IPS-11a (cell line): ENCODE results near the gene TCIRG1.
"Not testable (repeated sequence)": the region's sequence is repeated elsewhere in the genome, so short reads cannot be mapped to it uniquely, and the experiment has no call there.

Experiments
- H3K4me3 ChIP-seq: one replicate; pipeline ENCODE4 v1.5.1; 2013; ENCODE audit warnings: low read depth, low read length, control low read depth

TCIRG1 gene, protein sequence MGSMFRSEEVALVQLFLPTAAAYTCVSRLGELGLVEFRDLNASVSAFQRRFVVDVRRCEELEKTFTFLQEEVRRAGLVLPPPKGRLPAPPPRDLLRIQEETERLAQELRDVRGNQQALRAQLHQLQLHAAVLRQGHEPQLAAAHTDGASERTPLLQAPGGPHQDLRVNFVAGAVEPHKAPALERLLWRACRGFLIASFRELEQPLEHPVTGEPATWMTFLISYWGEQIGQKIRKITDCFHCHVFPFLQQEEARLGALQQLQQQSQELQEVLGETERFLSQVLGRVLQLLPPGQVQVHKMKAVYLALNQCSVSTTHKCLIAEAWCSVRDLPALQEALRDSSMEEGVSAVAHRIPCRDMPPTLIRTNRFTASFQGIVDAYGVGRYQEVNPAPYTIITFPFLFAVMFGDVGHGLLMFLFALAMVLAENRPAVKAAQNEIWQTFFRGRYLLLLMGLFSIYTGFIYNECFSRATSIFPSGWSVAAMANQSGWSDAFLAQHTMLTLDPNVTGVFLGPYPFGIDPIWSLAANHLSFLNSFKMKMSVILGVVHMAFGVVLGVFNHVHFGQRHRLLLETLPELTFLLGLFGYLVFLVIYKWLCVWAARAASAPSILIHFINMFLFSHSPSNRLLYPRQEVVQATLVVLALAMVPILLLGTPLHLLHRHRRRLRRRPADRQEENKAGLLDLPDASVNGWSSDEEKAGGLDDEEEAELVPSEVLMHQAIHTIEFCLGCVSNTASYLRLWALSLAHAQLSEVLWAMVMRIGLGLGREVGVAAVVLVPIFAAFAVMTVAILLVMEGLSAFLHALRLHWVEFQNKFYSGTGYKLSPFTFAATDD

DNA sequence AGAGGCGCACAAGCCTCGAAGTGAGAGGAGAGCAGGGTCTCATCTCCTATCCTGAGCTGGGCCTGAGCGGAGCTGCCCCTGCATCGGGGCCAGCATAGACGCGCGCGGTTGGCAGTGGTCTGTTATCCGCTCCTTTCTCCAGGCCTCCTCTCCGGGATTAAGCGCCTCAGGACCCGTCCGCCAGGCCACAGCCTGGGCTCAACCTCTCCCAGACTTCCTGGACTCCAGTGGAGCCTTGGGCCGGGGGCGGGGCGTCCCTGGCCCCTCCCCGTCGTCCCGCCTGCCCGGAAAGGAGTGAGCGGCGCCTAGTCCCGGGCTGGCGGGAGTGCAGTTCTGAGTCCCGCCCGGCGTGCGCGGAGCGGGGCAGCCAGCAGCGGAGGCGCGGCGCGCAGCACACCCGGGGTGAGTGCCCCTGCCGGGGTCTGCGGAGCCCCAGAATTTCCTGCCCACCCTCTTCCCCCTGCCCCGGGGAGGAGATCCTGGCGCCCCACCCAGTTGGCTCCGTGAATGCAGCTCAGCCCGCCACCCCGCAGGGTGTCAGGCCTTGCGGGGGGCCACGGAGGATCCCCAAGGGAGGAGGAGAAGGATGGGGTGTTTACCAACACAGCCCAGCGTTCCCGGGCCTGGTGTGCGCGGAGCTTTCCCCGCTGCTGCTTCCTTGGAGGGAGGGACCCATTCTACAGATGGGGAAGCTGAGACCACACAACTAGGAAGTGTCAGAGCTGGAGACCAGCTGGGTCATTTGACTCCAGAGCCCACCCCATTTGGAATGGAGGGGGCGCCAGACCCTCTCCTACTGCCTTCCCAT is at the start of gene TCIRG1:
Gene TCIRG1, plus strand, starts transcription at position 308 of the 808 bp plus-strand sequence. CDS start 2,247 bp downstream, outside the sequence.
- peak within 1 kb of the TSS; percentile 27 for H3K4me3 ChIP-seq

DNA sequence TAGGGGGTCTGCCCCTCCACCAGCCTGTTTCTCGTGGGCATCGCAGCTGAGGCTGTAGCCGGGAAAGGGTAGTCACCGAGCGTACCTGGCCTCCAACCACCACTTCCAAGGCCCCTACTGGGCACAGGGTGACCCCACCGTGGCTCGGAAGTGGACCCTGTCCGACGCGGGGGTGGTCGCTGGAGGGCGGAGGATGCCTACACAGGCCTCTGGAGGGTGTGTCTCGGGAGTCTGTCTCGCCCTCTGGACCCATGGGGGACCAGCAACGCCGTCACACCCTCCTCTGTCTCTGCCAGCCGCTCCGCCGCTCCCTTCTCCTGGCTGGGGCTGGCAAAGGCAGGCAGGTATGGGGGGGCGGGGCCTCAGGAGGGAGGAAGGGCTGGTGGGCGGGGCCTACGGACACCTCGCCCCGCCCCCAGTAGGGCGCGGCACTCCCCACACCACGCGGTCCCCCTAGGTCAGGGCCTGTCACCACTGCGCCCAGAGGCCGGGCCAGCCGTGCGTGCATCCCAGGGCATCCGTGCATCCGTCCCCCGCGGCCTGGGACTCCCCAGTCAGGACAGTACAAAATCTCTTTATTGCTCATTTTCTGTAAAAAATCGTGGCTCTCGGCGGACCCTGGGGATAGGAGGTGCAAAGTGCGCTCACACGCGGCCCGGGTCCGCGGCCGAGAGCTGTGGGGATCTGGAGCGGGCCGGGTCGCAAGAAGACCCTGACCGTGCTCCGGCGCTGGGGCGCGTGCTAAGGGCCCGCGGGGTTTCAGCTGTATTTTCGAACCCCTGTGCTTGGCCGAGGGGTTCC is 48.1 kb upstream of the TCIRG1 start:
- H3K4me3 ChIP-seq: peak overlapping the region; percentile 13

DNA sequence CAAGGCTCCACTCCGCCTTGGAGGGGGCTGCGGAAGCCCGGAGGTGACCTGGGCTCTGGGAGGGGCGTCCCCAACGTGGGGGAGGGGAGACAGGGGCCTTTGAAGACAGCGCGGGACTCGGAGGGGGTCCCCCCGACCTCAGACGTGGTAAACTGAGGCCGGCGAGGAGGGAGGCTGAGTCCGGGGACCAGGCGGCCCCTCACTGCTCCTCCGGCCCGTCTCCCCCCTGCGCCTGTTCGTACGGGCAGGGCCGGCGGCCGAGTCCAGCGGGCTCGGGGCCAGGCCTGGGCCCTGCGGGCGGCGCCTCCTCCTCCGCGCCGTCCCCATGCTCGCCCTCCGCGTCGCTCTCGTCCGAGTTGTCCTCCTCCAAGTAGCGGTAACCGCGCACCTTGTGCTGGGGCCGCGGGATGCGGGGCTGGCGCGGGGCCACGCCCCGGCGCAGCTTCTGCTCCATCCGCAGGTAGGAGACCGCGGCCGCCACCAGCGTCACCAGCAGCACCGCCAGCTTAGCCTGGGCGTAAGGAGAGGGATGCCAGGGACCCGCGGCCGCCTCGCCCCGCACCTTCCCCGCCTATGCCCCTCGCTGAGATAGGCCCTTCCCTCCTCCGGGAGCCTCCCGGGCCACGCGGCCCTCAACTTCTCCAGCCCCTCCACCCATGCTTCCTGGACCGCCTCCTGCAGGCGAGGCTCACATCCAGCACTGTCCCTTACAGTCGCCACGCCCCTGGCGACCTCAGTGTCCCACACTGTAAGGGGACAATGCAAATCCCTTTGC is 47.3 kb upstream of the TCIRG1 start:
- H3K4me3 ChIP-seq: peak overlapping the region; percentile 13

DNA sequence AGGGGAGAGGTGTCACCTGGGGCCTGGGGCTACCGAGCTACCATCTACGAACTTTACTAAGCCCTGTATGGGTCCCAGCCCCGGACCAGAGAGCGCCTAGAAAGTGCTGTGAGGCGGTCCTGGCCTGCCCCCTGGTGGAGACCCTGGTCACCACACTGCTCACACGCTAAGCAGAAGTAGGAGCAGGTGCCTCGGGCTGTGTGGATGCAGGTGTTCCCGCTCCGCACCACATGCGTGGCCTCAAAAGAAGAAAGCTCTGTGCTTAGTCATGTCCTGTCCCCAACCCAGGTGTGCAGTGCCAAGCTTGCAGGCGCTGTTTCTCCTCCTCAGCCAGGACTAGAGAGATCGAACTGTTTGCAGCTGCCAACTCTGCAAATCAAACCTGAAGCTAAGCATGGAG is 45.0 kb upstream of the TCIRG1 start:
- H3K4me3 ChIP-seq: not testable (repeated sequence)

DNA sequence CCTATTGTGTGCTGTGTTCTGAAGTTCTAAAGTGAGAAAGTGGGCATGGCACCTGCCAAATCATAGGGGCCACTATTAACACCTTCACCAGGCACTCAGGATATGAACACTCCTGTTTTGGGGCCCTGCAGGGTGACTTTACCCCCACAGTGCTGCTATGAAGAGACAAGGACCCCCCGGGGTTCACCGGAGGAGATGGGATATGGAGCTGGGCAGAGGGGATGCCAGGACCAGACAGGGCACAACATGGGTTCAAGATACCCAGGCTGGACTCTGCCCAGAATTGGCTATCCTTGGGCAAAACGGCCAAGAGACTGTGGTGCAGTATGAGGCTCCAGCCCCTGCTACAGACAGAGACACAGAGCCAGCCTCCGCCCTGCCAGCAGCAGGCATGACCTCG is 44.4 kb upstream of the TCIRG1 start:
- H3K4me3 ChIP-seq: not testable (repeated sequence)

DNA sequence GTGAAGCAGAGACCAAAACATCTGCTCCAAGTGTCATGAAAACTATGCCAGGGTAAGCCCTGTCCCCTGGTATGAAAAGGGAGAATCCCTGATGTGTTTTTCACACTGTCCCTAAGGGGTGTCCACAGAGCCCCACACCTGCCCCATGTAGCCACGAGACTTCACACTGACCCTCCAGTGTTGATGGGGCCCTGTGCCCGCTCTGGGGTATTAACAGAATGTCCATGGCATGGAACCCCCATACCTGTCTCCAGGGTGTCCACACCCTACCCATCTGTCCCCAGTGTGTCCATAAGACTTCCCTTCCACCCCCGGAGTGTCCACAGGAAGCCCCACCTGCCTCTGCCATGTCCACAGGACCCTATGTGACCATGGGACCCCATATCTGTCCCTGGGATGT is 43.7 kb upstream of the TCIRG1 start:
- H3K4me3 ChIP-seq: not testable (repeated sequence)

DNA sequence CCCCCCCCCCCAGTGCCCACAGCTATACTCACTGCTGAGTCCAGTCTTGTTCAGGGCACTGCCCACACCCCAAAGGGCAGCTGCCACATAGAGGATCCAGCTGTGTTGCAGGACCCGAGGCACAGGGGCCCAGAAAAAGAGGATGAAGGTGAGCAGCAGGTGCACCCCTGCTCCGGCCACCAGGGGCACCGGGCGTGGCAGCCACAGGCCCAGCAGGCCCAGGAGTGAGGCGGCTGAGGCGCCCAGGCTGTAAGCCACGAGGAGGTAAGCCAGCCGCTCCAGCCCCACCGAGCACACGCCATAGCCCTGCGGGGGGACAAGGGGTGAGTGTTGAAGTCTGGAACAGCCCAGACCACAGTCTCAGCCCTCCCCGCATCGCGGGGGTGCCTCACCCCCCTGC is 43.2 kb upstream of the TCIRG1 start:
- H3K4me3 ChIP-seq: not testable (repeated sequence)

DNA sequence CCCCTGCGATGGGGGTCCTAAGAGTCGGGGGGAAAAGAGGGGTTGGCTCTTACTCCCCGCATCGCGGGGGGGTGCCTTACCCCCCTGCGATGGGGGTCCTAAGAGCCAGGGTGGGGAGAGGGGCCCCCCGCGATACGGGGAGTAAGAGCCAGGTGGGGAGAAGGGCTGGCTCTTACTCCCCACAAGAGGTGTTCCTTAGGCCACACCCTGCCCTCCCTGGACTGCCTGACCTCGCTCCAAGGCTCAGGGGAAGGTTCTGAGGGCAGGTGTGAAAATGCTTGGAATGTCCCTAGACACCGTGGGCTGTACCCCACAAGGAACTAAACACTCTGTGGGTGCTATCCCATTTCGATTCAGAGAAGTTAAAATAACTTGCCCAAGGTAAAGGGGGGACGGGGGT is 42.8 kb upstream of the TCIRG1 start:
- H3K4me3 ChIP-seq: no peak overlapping the region

DNA sequence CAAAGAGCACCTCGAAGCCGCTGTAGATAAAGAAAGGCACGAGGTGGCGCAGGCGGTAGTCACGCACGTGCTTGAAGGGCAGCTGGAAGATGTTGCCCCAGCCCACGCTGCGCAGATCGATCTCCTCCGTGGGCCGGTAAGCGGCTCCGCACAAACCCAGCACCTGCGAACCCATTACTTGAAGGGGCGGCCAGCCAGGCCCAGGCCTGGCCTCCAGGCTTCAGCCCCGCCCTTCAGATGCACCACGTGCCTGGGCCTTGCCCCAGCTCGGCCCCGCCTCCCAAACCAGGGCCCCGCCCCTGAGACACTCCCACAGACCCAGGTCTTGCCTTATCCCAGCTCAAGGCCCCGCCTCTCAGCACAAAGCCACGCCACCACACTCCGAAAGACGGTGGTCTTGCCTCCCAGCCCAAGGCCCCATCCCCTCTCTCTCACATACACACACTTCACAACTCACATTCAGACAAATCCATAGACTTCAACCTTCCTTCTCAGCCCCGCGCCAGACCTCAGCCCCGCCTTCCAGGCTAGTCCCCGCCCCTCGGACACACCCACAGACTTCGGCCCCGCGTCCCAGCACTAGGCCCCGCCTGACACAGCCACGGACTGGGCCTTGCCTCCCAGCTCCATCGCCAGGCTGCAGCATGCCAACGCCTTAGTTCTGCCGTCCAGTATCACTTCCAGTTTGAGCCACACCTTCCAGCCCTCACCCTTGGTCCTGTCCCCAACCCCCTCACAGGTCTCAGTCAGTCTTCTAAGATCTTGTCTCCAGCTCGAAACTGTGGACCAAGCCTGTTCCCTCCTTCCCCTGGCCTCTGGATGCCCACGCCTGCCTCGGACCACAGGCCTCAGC is 42.0 kb upstream of the TCIRG1 start:
- H3K4me3 ChIP-seq: peak overlapping the region; percentile 47

DNA sequence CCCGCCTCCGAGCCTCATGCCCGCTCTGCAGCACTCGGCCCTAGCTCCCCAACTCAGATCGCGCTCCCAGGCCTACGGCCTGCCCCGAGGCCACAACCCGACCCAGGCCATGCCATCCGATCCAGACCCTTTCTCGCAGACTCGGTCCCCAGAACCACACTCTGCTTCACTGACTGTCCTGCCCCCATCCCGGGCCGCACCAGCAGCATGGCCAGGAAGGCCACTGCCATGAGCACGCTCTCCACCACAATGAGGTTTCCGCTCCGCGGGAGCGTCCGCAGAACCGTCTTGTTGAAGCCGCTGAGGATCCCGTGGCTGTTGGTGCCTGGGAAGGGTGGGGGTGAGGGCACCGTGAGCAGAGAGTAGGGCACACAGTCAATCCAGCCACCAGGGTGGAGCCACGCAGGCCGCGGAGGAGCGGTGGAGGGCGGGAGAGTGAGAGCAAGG is 41.3 kb upstream of the TCIRG1 start:
- no peak overlapping the region for H3K4me3 ChIP-seq

DNA sequence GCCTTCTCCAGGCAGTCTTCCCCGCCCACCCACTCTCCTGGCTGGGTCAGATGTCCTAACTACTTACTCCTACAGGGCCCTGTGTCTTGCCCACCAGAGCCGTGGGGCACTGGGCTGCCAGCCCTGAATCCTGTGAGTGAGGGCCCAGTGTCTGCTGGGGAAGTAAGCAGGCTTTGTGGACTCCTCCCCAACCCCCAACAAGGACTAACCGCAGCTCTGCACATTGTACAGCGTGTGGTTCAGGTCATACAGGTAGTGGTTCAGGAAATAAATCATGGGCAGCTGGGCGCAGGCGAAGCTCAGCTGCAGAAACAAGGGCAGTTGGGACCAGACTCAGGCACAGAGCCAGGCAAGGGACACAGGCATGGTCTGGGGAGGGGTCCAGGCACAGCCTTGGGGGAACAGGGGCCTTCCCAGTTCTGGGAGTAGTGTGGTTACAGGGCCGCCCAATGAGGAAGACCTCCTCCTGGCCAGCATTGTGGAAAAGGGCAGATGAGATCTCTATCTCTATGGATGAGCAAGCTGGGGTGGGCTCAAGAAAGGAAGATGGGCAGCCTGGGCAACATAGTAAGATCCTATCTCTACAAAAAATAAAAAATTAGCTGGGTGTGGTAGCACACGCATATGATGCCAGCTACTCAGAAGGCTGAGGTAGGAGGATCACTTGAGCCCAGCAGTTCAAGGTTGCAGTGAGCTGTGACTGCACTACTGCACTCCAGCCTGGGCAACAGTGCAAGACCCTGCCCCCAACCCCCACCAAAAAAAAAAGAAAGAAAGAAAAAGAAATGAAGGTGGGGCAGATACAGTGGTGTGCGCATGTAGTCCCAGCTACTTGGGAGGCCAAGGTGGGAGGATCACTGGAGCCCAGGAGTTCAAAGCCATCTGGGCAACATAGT is 40.4 kb upstream of the TCIRG1 start:
- H3K4me3 ChIP-seq: no peak overlapping the region

DNA sequence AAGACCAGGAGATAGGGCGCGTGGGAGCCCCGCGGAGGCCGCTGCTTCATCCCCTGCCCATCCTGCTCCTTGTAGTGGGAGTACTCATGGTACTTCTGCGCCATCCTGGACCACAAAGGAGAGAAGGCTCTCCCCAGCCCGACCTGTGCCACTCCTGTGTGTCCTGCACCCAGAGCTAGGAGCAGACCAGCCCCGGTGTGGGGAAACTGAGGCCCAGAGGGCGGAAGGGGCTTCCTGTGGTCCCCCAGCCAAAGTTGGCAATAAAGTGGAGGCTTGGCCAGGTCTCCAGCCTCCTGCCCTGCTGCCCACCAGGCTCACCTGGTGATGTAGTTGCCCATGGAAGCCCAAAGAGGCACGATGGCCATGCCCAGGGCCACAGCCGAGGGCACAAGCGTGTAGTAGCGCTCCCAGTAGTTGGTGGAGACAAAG is 39.6 kb upstream of the TCIRG1 start:
- no peak overlapping the region for H3K4me3 ChIP-seq

DNA sequence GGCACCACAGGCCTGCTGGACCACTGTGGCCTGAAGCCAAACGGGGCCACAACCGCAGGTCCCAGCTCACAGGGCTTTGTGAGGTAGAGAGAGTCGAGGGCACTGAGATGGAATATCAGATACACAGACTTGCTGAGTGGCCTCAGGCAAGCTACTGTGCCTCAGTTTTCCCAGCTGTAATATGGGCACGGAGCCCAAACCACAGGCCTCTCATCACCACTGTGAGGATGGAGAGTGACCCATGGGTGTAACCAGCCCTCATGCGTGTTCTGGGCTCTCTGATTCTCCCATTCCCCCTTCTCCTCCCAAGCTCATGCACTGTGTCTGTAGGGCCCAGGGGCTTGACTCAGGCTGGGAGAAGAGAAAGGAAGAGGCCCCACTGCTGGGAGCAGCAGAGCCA is 39.1 kb upstream of the TCIRG1 start:
- no peak overlapping the region for H3K4me3 ChIP-seq

DNA sequence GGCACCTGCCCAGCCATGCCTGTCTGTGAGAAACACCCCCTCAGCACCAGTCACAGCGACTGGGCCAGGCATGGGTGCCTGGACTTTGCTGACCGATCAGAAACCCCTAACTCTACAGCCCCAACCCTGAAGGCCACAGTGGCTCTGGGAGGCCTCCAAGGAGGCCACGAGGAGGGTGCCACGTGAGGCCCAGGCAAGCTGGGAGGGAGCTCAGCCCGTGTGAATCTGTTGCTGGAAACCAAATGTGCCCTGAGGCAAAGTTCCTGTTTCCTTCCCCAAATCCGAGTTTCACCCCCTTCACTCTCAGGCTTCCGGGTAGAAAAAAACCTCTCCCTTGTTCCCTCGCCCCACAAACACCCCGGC is 36.3 kb upstream of the TCIRG1 start:
- H3K4me3 ChIP-seq: no peak overlapping the region

DNA sequence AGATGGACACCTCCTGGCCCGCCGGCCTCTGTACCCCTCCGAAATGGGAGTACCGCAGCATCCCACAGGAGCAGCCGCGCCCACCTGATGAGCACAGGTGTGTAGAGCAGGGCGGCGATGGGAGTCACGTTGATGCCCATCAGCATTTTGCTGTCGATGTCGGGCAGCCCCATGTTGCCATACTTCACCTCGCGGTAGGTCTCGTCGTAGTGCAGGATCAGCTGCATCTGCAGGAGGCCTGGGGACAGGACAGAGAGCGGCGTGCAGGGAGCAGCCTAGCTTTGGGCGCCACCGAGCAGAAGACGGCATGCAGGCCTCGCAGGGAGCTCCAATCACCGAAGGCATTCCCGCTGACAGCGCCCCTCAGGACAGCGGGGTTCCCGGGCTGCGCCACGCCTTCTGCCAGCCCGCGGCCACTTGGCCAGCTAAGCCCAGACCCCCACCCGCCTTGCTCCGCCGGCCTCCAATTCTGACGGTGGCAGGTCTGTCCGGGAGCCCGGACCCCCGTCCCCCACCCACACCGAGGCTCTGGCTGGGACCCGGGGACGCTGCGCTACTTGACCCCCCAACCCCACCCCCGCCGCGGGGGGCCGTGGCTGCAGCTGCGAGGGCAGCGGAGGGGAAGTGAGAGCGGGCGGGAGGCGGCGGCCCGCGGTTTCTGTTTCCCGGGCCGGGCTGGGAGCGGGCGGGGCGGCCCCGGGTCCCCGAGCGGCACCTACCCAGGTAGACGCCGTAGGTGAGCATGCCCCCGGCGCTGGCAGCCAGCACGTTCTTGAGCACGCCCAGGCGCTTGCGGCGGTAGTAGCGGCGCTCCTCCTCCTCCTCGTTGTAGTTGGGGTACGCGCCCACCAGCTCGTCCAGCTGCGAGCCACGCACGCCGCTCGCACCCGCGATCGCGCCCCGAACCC is 35.6 kb upstream of the TCIRG1 start:
- H3K4me3 ChIP-seq: peak overlapping the region; percentile 43

DNA sequence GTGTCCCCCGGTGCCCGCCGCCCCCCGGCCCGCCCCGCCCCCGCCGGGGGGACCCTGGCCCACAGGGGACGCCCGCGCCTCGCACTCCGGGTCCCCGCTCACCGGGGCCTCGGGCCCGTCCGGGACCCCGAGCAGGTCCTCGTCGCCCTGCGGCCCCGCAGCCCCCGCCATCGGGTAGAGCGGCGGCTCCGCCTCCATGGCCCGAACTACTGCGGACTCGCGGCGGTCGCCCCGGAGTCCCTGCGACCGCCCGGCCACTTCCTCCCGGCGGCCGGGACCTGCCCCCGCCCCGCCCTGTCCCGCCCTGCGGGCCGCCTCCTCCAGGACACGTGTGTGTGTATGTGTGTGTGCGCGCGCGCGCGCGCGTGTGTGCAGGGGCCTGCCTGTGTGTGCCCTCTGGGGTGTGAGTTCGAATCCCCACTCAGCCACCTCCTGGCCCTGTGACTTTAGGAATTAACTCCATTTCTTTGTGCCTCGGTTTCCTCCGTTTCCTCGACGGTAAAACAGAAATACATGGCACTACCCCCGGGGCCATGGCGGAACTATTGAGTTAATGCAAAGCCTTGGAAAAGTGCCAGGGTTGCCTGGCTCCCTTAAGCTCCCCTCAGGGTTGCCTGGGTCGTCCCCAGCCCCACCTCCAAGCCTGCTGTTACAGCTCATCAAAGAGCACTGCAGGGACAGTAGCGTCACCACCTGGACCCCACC is 34.8 kb upstream of the TCIRG1 start, which contains the start of gene UNC93B1:
Gene UNC93B1, minus strand, starts transcription at position 252 of the 705 bp plus-strand sequence. Its CDS starts 54 bp downstream, at position 198.
- peak within 1 kb of the TSS; percentile 43 for H3K4me3 ChIP-seq
